Sigmoid colon (tissue), 3 donors: Measurements from ENCODE around the gene ZNF410.

ENCODE experiments used
- CTCF ChIP-seq, 4 experiments: fragments of 450-650 bp in 3 of 4; fragments of 200-600 bp in 1 of 4; IDR thresholded peaks; one replicate each; pipeline ENCODE4 v1.5.1; 2016 to 2019; ENCODE audit warnings: antibody characterized with exemption in 4 of 4, mild to moderate bottlenecking in 3 of 4, moderate library complexity in 2 of 4
- POLR2A ChIP-seq, 2 donors: fragments of 450-650 bp; IDR thresholded peaks; one replicate each; pipeline ENCODE4 v1.6.1; 2016; ENCODE audit warnings: antibody characterized with exemption in 2 of 2, mild to moderate bottlenecking in 2 of 2, moderate library complexity in 2 of 2

DNA sequence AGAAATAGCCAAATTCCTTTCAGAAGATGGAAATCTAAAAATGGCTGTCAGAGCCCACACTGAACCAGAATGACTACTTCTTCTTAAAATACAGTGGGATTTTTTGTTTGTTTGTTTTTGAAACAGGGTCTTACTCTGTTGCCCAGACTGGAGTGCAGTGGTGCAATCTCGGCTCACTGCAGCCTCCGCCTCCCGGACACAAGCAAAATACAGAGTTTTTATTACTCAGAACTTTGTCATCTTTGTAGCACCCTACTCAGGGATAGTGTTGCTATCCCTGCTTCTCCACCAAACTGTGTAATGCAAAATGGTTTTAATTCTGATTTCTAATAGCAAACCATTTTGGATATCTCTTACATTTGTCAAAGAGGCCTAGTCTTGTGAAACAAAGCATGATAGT is 16.4 kb downstream of the ZNF410 start:
- TF ChIP-seq POLR2A (IDR thresholded peaks at IDR 0.05) (no peak), CTCF (IDR thresholded peaks at IDR 0.05) (no peak)
